ENCODE results near the gene TMEM266. TPM values are rescaled to one million over a fixed set of nuclear protein-coding genes. Genes with fewer than 3 reads are reported as not detected.
"Not testable (repeated sequence)": the region's sequence is repeated elsewhere in the genome, so short reads cannot be mapped to it uniquely, and the experiment has no call there.

Gene TMEM266, protein sequence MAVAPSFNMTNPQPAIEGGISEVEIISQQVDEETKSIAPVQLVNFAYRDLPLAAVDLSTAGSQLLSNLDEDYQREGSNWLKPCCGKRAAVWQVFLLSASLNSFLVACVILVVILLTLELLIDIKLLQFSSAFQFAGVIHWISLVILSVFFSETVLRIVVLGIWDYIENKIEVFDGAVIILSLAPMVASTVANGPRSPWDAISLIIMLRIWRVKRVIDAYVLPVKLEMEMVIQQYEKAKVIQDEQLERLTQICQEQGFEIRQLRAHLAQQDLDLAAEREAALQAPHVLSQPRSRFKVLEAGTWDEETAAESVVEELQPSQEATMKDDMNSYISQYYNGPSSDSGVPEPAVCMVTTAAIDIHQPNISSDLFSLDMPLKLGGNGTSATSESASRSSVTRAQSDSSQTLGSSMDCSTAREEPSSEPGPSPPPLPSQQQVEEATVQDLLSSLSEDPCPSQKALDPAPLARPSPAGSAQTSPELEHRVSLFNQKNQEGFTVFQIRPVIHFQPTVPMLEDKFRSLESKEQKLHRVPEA
- total RNA-seq = under 1 TPM in 1 of 2 donors, not detected in 1; 0.20 TPM

GRCh38 chr15:76059320-76060117 lies at the start of gene TMEM266:
TMEM266 (plus strand) TSS chr15:76059985; CDS start chr15:76134264, 74,279 bp downstream.
- Histone ChIP-seq H3K4me1 (peaks cover 0 to 20% of the 10 kb centered on the region in 2 donors), H3K27me3 (peaks cover 0 to 4% of the 10 kb centered on the region in 2 donors), H3K27ac (no peak within 1 kb of the TSS), H3K36me3 (no peaks in the 10 kb centered on the region), H3K4me3 (peak within 1 kb of the TSS; percentile 57 to 63), H3K9me3 (no peaks in the 10 kb centered on the region)
- no peak for DNase-seq (ENCODE audit: low spot score)
- TF ChIP-seq, protein P1, sequence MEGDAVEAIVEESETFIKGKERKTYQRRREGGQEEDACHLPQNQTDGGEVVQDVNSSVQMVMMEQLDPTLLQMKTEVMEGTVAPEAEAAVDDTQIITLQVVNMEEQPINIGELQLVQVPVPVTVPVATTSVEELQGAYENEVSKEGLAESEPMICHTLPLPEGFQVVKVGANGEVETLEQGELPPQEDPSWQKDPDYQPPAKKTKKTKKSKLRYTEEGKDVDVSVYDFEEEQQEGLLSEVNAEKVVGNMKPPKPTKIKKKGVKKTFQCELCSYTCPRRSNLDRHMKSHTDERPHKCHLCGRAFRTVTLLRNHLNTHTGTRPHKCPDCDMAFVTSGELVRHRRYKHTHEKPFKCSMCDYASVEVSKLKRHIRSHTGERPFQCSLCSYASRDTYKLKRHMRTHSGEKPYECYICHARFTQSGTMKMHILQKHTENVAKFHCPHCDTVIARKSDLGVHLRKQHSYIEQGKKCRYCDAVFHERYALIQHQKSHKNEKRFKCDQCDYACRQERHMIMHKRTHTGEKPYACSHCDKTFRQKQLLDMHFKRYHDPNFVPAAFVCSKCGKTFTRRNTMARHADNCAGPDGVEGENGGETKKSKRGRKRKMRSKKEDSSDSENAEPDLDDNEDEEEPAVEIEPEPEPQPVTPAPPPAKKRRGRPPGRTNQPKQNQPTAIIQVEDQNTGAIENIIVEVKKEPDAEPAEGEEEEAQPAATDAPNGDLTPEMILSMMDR (IDR thresholded peaks at IDR 0.05) = no peak

GRCh38 chr15:76010613-76011012 lies 49.2 kb upstream of the TMEM266 start:
- no peaks in the 10 kb centered on the region for H3K27me3 ChIP-seq
- no peaks in the 10 kb centered on the region for H3K4me1 ChIP-seq
- no peaks in the 10 kb centered on the region for H3K36me3 ChIP-seq
- H3K4me3 ChIP-seq = no peak overlapping the region
- DNase-seq (ENCODE audit: low spot score) = no peak
- TF ChIP-seq, protein P1 (IDR thresholded peaks at IDR 0.05) = no peak
- no peak overlapping the region for H3K27ac ChIP-seq
- no peaks in the 10 kb centered on the region for H3K9me3 ChIP-seq

- TF ChIP-seq, protein P1 (IDR thresholded peaks at IDR 0.05) = no peak
- DNase-seq (ENCODE audit: low spot score) = no peak
- peaks cover 0 to 8% of the 10 kb centered on the region in 2 donors for H3K9me3 ChIP-seq
- no peak within 1 kb of the TSS for H3K4me3 ChIP-seq
- no peaks in the 10 kb centered on the region for H3K27me3 ChIP-seq
- no peaks in the 10 kb centered on the region for H3K4me1 ChIP-seq
- H3K27ac ChIP-seq = no peak within 1 kb of the TSS
- H3K36me3 ChIP-seq = no peaks in the 10 kb centered on the region
These were observed 47.9 kb upstream of the TMEM266 start, which contains the start of gene NRG4 for GRCh38 chr15:76011627-76012551. NRG4 (minus strand) TSS chr15:76012424; CDS start chr15:76011230, 1,194 bp downstream.

GRCh38 chr15:76013470-76013869 lies 46.3 kb upstream of the TMEM266 start:
- H3K36me3 ChIP-seq; DNase-seq (ENCODE audit: low spot score); H3K27me3 ChIP-seq; H3K4me1 ChIP-seq; H3K4me3 ChIP-seq; H3K27ac ChIP-seq: not testable (repeated sequence)
- H3K9me3 ChIP-seq = peaks cover 0 to 11% of the 10 kb centered on the region in 2 donors

DNA sequence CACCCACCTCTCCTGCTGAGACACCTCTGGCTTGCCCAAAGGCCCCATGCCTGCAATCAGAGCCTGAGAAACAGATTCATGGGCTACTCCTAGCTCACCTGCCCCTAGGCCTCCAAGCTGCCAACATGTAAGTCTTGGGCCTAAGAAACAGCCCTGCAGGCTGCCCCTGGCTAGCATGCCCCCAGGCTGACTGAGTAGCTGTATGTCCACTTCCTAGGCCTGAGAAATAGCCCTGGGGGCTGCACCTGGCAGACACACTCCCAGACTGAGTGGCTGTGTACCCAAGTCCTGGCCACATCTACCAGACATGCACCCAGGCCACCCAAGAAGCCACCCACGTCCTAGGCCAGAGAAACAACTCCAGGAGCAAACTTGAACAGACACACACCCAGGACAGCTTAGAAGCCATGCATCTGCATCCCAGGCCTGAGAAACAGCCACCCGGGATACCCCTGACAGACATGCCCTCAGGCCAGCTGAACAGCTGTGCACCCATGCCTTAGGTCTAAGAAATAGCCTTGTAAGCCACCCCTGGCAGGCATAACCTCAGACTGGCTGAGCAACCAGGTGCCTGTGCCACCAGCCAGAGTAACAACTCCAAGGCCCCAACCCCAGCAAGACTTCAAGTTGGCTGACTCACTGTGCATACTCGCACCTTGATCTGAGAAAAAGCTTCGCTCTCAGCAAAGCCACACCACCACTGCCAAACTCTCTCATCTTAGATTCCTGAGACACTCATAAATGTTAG lies 35.6 kb upstream of the TMEM266 start:
- Histone ChIP-seq H3K4me1 (no peaks in the 10 kb centered on the region), H3K27ac (no peak overlapping the region), H3K27me3 (no peaks in the 10 kb centered on the region), H3K9me3 (peaks cover 0 to 23% of the 10 kb centered on the region in 2 donors), H3K4me3 (no peak overlapping the region), H3K36me3 (no peaks in the 10 kb centered on the region)
- TF ChIP-seq, protein P1 (IDR thresholded peaks at IDR 0.05) = no peak
- DNase-seq (ENCODE audit: low spot score) = no peak

Measured in right atrium auricular region (tissue), 2 donors.